ENCODE results near the gene TMPRSS4. TPM values are rescaled to one million over a fixed set of nuclear protein-coding genes. Genes with fewer than 3 reads are reported as not detected.

Gene TMPRSS4
- total and polyA plus RNA-seq, 2 of the 13 experiments (the other 11 are each of a cell fraction or from before 2014, with no cell fraction given): 0.32 TPM; not detected in 1

GRCh38 chr11:118095967-118096367 is 19.1 kb downstream of the TMPRSS4 start (continued):
- TF ChIP-seq LRRFIP1 (CRISPR knock-in tag; conservative IDR thresholded peaks at IDR 0.05): no peak
- TF ChIP-seq ARID5B (CRISPR knock-in tag; IDR thresholded peaks at IDR 0.05): peak; percentile 95
- TF ChIP-seq ZBTB20 (CRISPR knock-in tag; IDR thresholded peaks at IDR 0.05; ENCODE audit: borderline replicate concordance, low read depth): peak; percentile 85; the same call in 1 of the 2 replicates
- TF ChIP-seq ZNF44 (CRISPR knock-in tag; IDR thresholded peaks at IDR 0.05): no peak
- TF ChIP-seq ZBTB43 (CRISPR knock-in tag; conservative IDR thresholded peaks at IDR 0.05): no peak
- TF ChIP-seq GATA4 (IDR thresholded peaks at IDR 0.05; ENCODE audit: borderline replicate concordance, low read depth): peak; percentile 53; the same call in 1 of the 2 replicates
- TF ChIP-seq CHCHD3 (CRISPR knock-in tag; IDR thresholded peaks at IDR 0.05): no peak
- no peak for TF ChIP-seq ZNF337 (CRISPR knock-in tag; IDR thresholded peaks at IDR 0.05; ENCODE audit: borderline replicate concordance, low read depth)
- TF ChIP-seq BRCA1 (CRISPR knock-in tag; IDR thresholded peaks at IDR 0.05): no peak
- TF ChIP-seq TBX3 (IDR thresholded peaks at IDR 0.05; ENCODE audit: borderline replicate concordance): no peak
- no peak for TF ChIP-seq HNRNPLL (IDR thresholded peaks at IDR 0.05; ENCODE audit: low read depth, low read length, poor library complexity, severe bottlenecking)
- TF ChIP-seq TBX2 (CRISPR knock-in tag; IDR thresholded peaks at IDR 0.05; ENCODE audit: borderline replicate concordance): peak; percentile 77; the same call in 1 of the 2 replicates
- TF ChIP-seq REXO4 (CRISPR knock-in tag; IDR thresholded peaks at IDR 0.05; ENCODE audit: borderline replicate concordance): no peak
- no peak for TF ChIP-seq PAWR (CRISPR knock-in tag; IDR thresholded peaks at IDR 0.05; ENCODE audit: borderline replicate concordance)
- TF ChIP-seq BORCS8-MEF2B (CRISPR knock-in tag; IDR thresholded peaks at IDR 0.05): no peak
- TF ChIP-seq ZNF547 (CRISPR knock-in tag; IDR thresholded peaks at IDR 0.05): no peak
- TF ChIP-seq CBX2 (IDR thresholded peaks at IDR 0.05; ENCODE audit: low read depth, low read length): no peak
- TF ChIP-seq CBX2 (CRISPR knock-in tag; IDR thresholded peaks at IDR 0.05; ENCODE audit: low read depth): no peak
- TF ChIP-seq ZNF775 (CRISPR knock-in tag; IDR thresholded peaks at IDR 0.05; ENCODE audit: borderline replicate concordance): no peak
- no peak for TF ChIP-seq PLSCR1 (CRISPR knock-in tag; IDR thresholded peaks at IDR 0.05; ENCODE audit: borderline replicate concordance)
- no peak for TF ChIP-seq ZBTB1 (CRISPR knock-in tag; IDR thresholded peaks at IDR 0.05; ENCODE audit: borderline replicate concordance)
- TF ChIP-seq ZNF292 (CRISPR knock-in tag; IDR thresholded peaks at IDR 0.05; ENCODE audit: borderline replicate concordance, low read depth): peak; percentile 81

Measured in HepG2 (cell line).